GM12872 (cell line): ENCODE data around the gene DLX6.

ENCODE experiments used
- CTCF ChIP-seq: IDR thresholded peaks from 3 replicates; pipeline ENCODE4 v1.5.1; 2011; ENCODE audit warnings: low read depth, mild to moderate bottlenecking, low read length, moderate library complexity; ENCODE audit not compliant: insufficient read depth

The DLX6 gene

GRCh38 chr7:97002555-97003261 lies 2.6 kb upstream of the DLX6 start:
- TF ChIP-seq CTCF = no peak

- no peak for TF ChIP-seq CTCF
Measured at GRCh38 chr7:97003262-97004246, 1.8 kb upstream of the DLX6 start.

- no peak for TF ChIP-seq CTCF
Measured at GRCh38 chr7:97004247-97005182, 838 bp upstream of the DLX6 start.

GRCh38 chr7:97006055-97006815 lies 882 bp downstream of the DLX6 start:
- TF ChIP-seq CTCF = no peak

- no peak for TF ChIP-seq CTCF
Measured at GRCh38 chr7:97006816-97007582, 1.6 kb downstream of the DLX6 start.

- TF ChIP-seq CTCF = no peak
Measured at GRCh38 chr7:97007583-97007861, 2.2 kb downstream of the DLX6 start.
